Measurements from ENCODE around the gene AIFM3.

Gene AIFM3

GRCh38 chr22:20985720-20986119 is 18.7 kb downstream of the AIFM3 start:
- H3K4me3 ChIP-seq (ENCODE audit: low read length): no peak overlapping the region

GRCh38 chr22:20986365-20986764 is 19.3 kb downstream of the AIFM3 start:
- H3K4me3 ChIP-seq (ENCODE audit: low read length): no peak overlapping the region
- no peak for TF ChIP-seq CTCF (IDR thresholded peaks at IDR 0.05; ENCODE audit: insufficient read depth, low read depth, low read length, missing control alignments)
- no peak for DNase-seq (ENCODE audit: low read depth)

More at GRCh38 chr22:20985720-20986119, 18.7 kb downstream of the AIFM3 start:
- TF ChIP-seq CTCF (IDR thresholded peaks at IDR 0.05; ENCODE audit: insufficient read depth, low read depth, low read length, missing control alignments): no peak
- DNase-seq (ENCODE audit: low read depth): no peak

- H3K4me3 ChIP-seq (ENCODE audit: low read length): no peak overlapping the region
- no peak for DNase-seq (ENCODE audit: low read depth)
- no peak for TF ChIP-seq CTCF (IDR thresholded peaks at IDR 0.05; ENCODE audit: insufficient read depth, low read depth, low read length, missing control alignments)
These were observed 20.3 kb downstream of the AIFM3 start for GRCh38 chr22:20987375-20987774.

GRCh38 chr22:20988573-20989322 is 21.7 kb downstream of the AIFM3 start:
- no peak for DNase-seq (ENCODE audit: low read depth)
- TF ChIP-seq CTCF (IDR thresholded peaks at IDR 0.05; ENCODE audit: insufficient read depth, low read depth, low read length, missing control alignments): no peak
- no peak overlapping the region for H3K4me3 ChIP-seq (ENCODE audit: low read length)

- DNase-seq (ENCODE audit: low read depth): no peak
- no peak for TF ChIP-seq CTCF (IDR thresholded peaks at IDR 0.05; ENCODE audit: insufficient read depth, low read depth, low read length, missing control alignments)
These were observed 22.5 kb downstream of the AIFM3 start for GRCh38 chr22:20989323-20990138.

GRCh38 chr22:20990184-20991180 is 23.4 kb downstream of the AIFM3 start:
- no peak for TF ChIP-seq CTCF (IDR thresholded peaks at IDR 0.05; ENCODE audit: insufficient read depth, low read depth, low read length, missing control alignments)
- DNase-seq (ENCODE audit: low read depth): no peak
- no peak overlapping the region for H3K4me3 ChIP-seq (ENCODE audit: low read length)

More at GRCh38 chr22:20989323-20990138, 22.5 kb downstream of the AIFM3 start:
- no peak overlapping the region for H3K4me3 ChIP-seq (ENCODE audit: low read length)
